SK-N-SH (cell line): Measurements from ENCODE around the gene SPATA33.

Source experiments
- EP300 ChIP-seq, 2 experiments: IDR thresholded peaks; 2 replicates each; pipeline versions ENCODE4 v1.4.0 to v1.6.1; 2012; ENCODE audit warnings: borderline replicate concordance in 1 of 2, low read depth in 1 of 2, low read length in 1 of 2
- TF ChIP-seq, protein P1 (sequence below): fragments of 200-600 bp; sonication (generic); IDR thresholded peaks from 2 replicates; pipeline ENCODE4 v1.6.1; 2017; ENCODE audit warnings: antibody characterized with exemption, mild to moderate bottlenecking, moderate library complexity

- TF ChIP-seq, protein P1, sequence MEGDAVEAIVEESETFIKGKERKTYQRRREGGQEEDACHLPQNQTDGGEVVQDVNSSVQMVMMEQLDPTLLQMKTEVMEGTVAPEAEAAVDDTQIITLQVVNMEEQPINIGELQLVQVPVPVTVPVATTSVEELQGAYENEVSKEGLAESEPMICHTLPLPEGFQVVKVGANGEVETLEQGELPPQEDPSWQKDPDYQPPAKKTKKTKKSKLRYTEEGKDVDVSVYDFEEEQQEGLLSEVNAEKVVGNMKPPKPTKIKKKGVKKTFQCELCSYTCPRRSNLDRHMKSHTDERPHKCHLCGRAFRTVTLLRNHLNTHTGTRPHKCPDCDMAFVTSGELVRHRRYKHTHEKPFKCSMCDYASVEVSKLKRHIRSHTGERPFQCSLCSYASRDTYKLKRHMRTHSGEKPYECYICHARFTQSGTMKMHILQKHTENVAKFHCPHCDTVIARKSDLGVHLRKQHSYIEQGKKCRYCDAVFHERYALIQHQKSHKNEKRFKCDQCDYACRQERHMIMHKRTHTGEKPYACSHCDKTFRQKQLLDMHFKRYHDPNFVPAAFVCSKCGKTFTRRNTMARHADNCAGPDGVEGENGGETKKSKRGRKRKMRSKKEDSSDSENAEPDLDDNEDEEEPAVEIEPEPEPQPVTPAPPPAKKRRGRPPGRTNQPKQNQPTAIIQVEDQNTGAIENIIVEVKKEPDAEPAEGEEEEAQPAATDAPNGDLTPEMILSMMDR, result no peak
- TF ChIP-seq EP300 (IDR thresholded peaks at IDR 0.05; ENCODE audit: borderline replicate concordance in 1 of 2, low read depth in 1 of 2, low read length in 1 of 2), result no peak
Measured at GRCh38 chr16:89610108-89610453, 47.6 kb upstream of the SPATA33 start.
